Mesenchymal stem cell (in vitro differentiated cells and primary cell): ENCODE measurements around the gene BORCS8.

Experiments
- DNase-seq: peaks from one replicate; pipeline ENCODE4 v3.0.0-alpha.2; 2013
- H2AFZ ChIP-seq: one replicate; pipeline ENCODE4 v1.6.1; 2013; ENCODE audit warnings: low read depth, mild to moderate bottlenecking, control low read depth, inconsistent platforms, low read length, moderate library complexity
- H2AK5ac ChIP-seq: 2 replicates; pipeline ENCODE4 v1.6.1; 2013; ENCODE audit warnings: low read length, moderate library complexity, mild to moderate bottlenecking, inconsistent platforms; ENCODE audit not compliant: severe bottlenecking
- H2BK120ac ChIP-seq: one replicate; pipeline ENCODE4 v1.6.1; 2013; ENCODE audit warnings: low read depth, mild to moderate bottlenecking, inconsistent platforms, low read length, moderate library complexity
- H2BK12ac ChIP-seq, 2 experiments: one replicate each; pipeline ENCODE4 v1.6.1; 2013; ENCODE audit warnings: inconsistent platforms in 2 of 2, low read length in 2 of 2, mild to moderate bottlenecking in 2 of 2, moderate library complexity in 2 of 2, control low read depth in 1 of 2
- H2BK15ac ChIP-seq: one replicate; pipeline ENCODE4 v1.6.1; 2013; ENCODE audit warnings: mild to moderate bottlenecking, low read depth, inconsistent platforms; ENCODE audit not compliant: poor library complexity, severe bottlenecking
- H2BK5ac ChIP-seq: 2 replicates; pipeline ENCODE4 v1.6.1; 2013; ENCODE audit warnings: low read depth, mild to moderate bottlenecking, low read length, control low read depth, inconsistent platforms; ENCODE audit not compliant: poor library complexity, severe bottlenecking
- H3K14ac ChIP-seq, 2 experiments: one replicate each; pipeline ENCODE4 v1.6.1; 2013; ENCODE audit warnings: inconsistent platforms in 2 of 2, low read length in 2 of 2, control low read depth in 1 of 2, mild to moderate bottlenecking in 1 of 2, moderate library complexity in 1 of 2
- H3K18ac ChIP-seq, 2 experiments: one replicate each; pipeline ENCODE4 v1.6.1; 2013; ENCODE audit warnings: inconsistent platforms in 2 of 2, low read length in 2 of 2, control low read depth in 1 of 2, low read depth in 1 of 2, mild to moderate bottlenecking in 1 of 2
- H3K23ac ChIP-seq, 2 experiments: one replicate each; pipeline ENCODE4 v1.6.1; 2013; ENCODE audit warnings: inconsistent platforms in 2 of 2, low read length in 2 of 2, mild to moderate bottlenecking in 2 of 2, moderate library complexity in 2 of 2, control low read depth in 1 of 2
- H3K27ac ChIP-seq: 2 replicates; pipeline ENCODE4 v1.5.1; 2013; ENCODE audit warnings: mild to moderate bottlenecking, moderate library complexity, low read length, control low read depth, inconsistent platforms; ENCODE audit not compliant: poor library complexity, severe bottlenecking
- H3K27me3 ChIP-seq, 2 experiments: 2 replicates each; pipeline versions ENCODE4 v1.6.1 to v1.7.0; 2013; ENCODE audit warnings: low read length in 2 of 2, mild to moderate bottlenecking in 2 of 2, moderate library complexity in 2 of 2, control low read depth in 1 of 2, inconsistent platforms in 1 of 2; ENCODE audit not compliant: control insufficient read depth in 1 of 2, insufficient read depth in 1 of 2
- H3K36me3 ChIP-seq, 2 experiments: 2 replicates each; pipeline versions ENCODE4 v1.6.1 to v1.7.0; 2013; ENCODE audit warnings: low read length in 2 of 2, control low read depth in 1 of 2, inconsistent platforms in 1 of 2, low read depth in 1 of 2, mild to moderate bottlenecking in 1 of 2; ENCODE audit not compliant: insufficient read depth in 2 of 2, control insufficient read depth in 1 of 2
- H3K4ac ChIP-seq, 2 experiments: one replicate each; pipeline ENCODE4 v1.6.1; 2013; ENCODE audit warnings: inconsistent platforms in 2 of 2, low read length in 2 of 2, mild to moderate bottlenecking in 2 of 2, moderate library complexity in 2 of 2, control low read depth in 1 of 2, low read depth in 1 of 2
- H3K4me1 ChIP-seq: 2 replicates; pipeline ENCODE4 v1.6.1; 2013; ENCODE audit warnings: low read depth, low read length, control low read depth; ENCODE audit not compliant: control insufficient read depth, insufficient read depth
- H3K4me2 ChIP-seq: 2 replicates; pipeline ENCODE4 v1.6.1; 2013; ENCODE audit warnings: low read length, mild to moderate bottlenecking, inconsistent platforms; ENCODE audit not compliant: poor library complexity, severe bottlenecking
- H3K4me3 ChIP-seq, 2 experiments: 2 replicates each; pipeline versions ENCODE4 v1.5.1 to v1.7.0; 2013; ENCODE audit warnings: low read length in 2 of 2, mild to moderate bottlenecking in 2 of 2, control low read depth in 1 of 2, low read depth in 1 of 2; ENCODE audit not compliant: insufficient read depth in 1 of 2
- H3K79me1 ChIP-seq: replicated peaks from 2 replicates; pipeline ENCODE4 v1.6.1; 2013; ENCODE audit warnings: mild to moderate bottlenecking, control low read depth, low read length, inconsistent platforms; ENCODE audit not compliant: poor library complexity, severe bottlenecking
- H3K9ac ChIP-seq: 2 replicates; pipeline ENCODE4 v1.7.0; 2013; ENCODE audit warnings: mild to moderate bottlenecking, low read length, moderate library complexity
- H3K9me3 ChIP-seq: 2 replicates; pipeline ENCODE4 v1.7.0; 2013; ENCODE audit warnings: mild to moderate bottlenecking, low read length; ENCODE audit not compliant: control insufficient read depth
- H4K8ac ChIP-seq: one replicate; pipeline ENCODE4 v1.6.1; 2013; ENCODE audit warnings: inconsistent platforms, mild to moderate bottlenecking, low read length, moderate library complexity
- H4K91ac ChIP-seq: one replicate; pipeline ENCODE4 v1.6.1; 2013; ENCODE audit warnings: mild to moderate bottlenecking, low read length, inconsistent platforms
- WGBS: methylation state at CpG from one replicate; pipeline ENCODE4 v1.1.7; 2013; ENCODE audit warnings: mixed read lengths; 5-methylcytosine and 5-hydroxymethylcytosine counted together

BORCS8 gene

DNA sequence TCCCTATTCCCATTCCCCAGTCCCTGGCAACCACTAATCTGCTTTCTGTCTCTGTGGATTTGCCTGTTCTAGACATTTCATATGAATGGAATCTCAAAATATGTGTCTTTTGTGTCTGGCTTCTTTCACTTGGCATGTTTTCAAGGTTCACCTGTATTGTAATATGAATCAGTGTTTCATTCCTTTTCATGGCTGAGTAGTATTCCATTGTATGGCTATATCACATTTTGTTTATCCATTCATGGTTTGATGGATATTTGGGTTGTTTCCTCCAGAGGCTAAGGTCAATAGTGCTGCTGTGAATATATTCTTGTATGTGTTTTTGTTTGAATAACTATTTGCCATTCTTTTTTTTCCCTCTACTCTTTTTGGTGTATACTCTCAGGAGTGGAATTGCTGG is 44.2 kb upstream of the BORCS8 start:
- H3K79me1 ChIP-seq, result no peaks in the 10 kb centered on the region
- no peak overlapping the region for H3K4me3 ChIP-seq
- no peak overlapping the region for H3K14ac ChIP-seq
- no peak overlapping the region for H3K9ac ChIP-seq
- no peaks in the 10 kb centered on the region for H3K4me1 ChIP-seq
- H4K8ac ChIP-seq, result no peak overlapping the region
- peaks cover 16% of the 10 kb centered on the region for H3K9me3 ChIP-seq
- no peak for DNase-seq
- H3K23ac ChIP-seq, result no peak overlapping the region
- H2BK5ac ChIP-seq, result no peak overlapping the region
- H2AFZ ChIP-seq, result no peak overlapping the region
- H4K91ac ChIP-seq, result no peak overlapping the region
- no peak overlapping the region for H2BK15ac ChIP-seq
- H3K4me2 ChIP-seq, result no peak overlapping the region
- peaks cover 9 to 16% of the 10 kb centered on the region in 2 experiments for H3K27me3 ChIP-seq
- no peak overlapping the region for H3K18ac ChIP-seq
- no peak overlapping the region for H2AK5ac ChIP-seq
- no peak overlapping the region for H3K27ac ChIP-seq
- no peaks in the 10 kb centered on the region for H3K36me3 ChIP-seq
- H3K4ac ChIP-seq, result no peak overlapping the region
- H2BK12ac ChIP-seq, result no peak overlapping the region
- no peak overlapping the region for H2BK120ac ChIP-seq

DNA sequence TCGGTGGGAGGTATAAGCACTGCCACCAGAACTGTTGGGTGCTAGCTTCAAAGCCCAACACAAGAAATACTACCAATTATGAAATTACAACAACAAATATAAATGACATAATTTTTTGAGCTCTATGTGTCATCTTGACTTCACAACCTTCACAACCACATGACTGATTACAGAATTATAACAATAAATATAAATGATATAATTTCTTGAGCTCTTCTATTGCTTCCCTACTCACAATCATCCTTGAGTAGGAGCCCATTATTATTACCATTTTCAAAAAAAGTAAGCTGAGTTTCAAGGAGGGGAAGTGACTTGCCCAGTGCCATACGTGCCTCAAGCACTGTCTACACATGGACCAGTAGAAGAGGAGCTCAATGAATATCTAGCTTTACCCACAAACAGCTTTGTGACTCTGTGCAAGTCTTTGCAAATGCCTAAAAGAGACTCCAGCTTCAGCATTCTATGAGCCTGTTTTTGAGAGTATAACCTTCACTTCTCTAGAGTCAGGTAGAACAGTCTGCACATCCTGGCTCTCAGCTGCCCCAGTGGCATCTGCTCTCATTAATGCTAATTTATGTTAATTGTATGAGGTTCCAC is 42.4 kb upstream of the BORCS8 start:
- 61% methylated on average over 2 of the region's 2 CpGs for WGBS

DNA sequence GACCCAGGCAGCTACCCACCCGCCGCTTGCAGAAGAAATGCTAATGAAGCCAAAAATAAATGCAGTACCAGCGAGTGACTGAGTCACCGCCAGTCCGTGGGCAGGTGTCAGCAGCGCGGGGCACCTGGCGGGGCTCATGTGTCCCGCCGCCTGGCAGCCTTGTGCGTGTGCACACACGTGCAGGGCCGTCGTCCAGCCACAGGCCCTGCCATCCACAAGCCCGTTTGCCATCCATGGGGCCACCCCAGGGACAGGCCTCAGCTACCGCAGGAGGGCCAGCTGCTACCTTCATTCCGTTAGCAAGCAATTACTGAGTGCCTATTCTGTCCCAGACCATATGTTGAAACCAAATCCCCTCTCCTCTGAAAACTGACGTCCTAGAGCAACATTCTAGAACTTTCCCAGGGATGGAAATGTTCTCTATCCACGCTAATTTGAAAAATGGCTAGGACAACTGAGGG is 40.3 kb upstream of the BORCS8 start:
- Histone ChIP-seq H3K36me3 (no peaks in the 10 kb centered on the region), H3K4ac (no peak overlapping the region), H3K4me1 (peaks cover 2% of the 10 kb centered on the region), H2BK120ac (no peak overlapping the region), H3K27ac (no peak overlapping the region), H3K18ac (no peak overlapping the region), H3K4me3 (no peak overlapping the region), H2BK12ac (no peak overlapping the region), H2BK15ac (no peak overlapping the region), H2BK5ac (no peak overlapping the region), H3K79me1 (no peaks in the 10 kb centered on the region), H3K27me3 (peaks cover 14 to 30% of the 10 kb centered on the region in 2 experiments), H4K8ac (no peak overlapping the region), H3K4me2 (no peak overlapping the region), H3K23ac (no peak overlapping the region), H2AFZ (no peak overlapping the region), H3K9me3 (peaks cover 16% of the 10 kb centered on the region), H3K9ac (no peak overlapping the region), H3K14ac (no peak overlapping the region), H4K91ac (no peak overlapping the region), H2AK5ac (no peak overlapping the region)
- 77% methylated on average over 19 of the region's 19 CpGs for WGBS
- DNase-seq, result no peak

More for the DNA sequence above, 42.4 kb upstream of the BORCS8 start:
- Histone ChIP-seq H4K91ac (no peak overlapping the region), H3K4me1 (no peaks in the 10 kb centered on the region), H2BK5ac (no peak overlapping the region), H2BK15ac (no peak overlapping the region), H3K9ac (no peak overlapping the region), H3K36me3 (no peaks in the 10 kb centered on the region), H3K27me3 (peaks cover 0 to 14% of the 10 kb centered on the region in 2 experiments), H2AK5ac (no peak overlapping the region), H3K23ac (no peak overlapping the region), H3K79me1 (no peaks in the 10 kb centered on the region), H3K4ac (no peak overlapping the region), H3K4me3 (no peak overlapping the region), H3K4me2 (no peak overlapping the region), H3K14ac (no peak overlapping the region), H3K27ac (no peak overlapping the region), H3K18ac (no peak overlapping the region), H2BK12ac (no peak overlapping the region), H3K9me3 (peaks cover 16% of the 10 kb centered on the region), H4K8ac (no peak overlapping the region), H2AFZ (no peak overlapping the region), H2BK120ac (no peak overlapping the region)
- no peak for DNase-seq

DNA sequence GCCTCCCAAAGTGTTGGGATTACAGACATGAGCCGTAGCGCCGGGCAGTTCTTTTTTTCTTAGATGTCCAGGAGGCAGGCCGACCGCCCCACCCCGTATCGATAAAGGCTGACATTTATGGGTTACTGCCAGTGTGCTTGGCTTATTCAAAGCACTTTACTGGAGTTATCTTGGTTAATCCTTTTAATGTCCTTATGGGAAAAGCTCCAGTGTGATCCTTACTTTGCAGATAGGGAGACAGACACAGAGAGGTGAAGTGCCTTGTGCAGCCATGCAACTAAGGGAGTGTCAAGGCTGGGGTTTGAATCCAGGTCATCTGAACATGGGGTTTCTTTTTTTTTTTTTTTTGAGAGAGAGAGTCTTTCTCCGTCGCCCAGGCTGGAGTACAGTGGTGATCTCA is 39.0 kb upstream of the BORCS8 start:
- Histone ChIP-seq H2AFZ (no peak overlapping the region), H2BK12ac (no peak overlapping the region), H3K4me3 (no peak overlapping the region), H3K27me3 (peaks cover 26 to 42% of the 10 kb centered on the region in 2 experiments), H2BK120ac (no peak overlapping the region), H3K18ac (no peak overlapping the region), H2BK5ac (no peak overlapping the region), H4K91ac (no peak overlapping the region), H3K14ac (no peak overlapping the region), H3K4ac (no peak overlapping the region), H3K4me1 (peaks cover 2% of the 10 kb centered on the region), H3K23ac (no peak overlapping the region), H3K27ac (no peak overlapping the region), H3K9me3 (peaks cover 16% of the 10 kb centered on the region), H2AK5ac (no peak overlapping the region), H2BK15ac (no peak overlapping the region), H3K36me3 (no peaks in the 10 kb centered on the region), H4K8ac (no peak overlapping the region), H3K9ac (no peak overlapping the region), H3K79me1 (no peaks in the 10 kb centered on the region), H3K4me2 (no peak overlapping the region)
- 95% methylated on average over 9 of the region's 9 CpGs for WGBS
- DNase-seq, result no peak
